ENCODE results near the gene RNF207.

DNA sequence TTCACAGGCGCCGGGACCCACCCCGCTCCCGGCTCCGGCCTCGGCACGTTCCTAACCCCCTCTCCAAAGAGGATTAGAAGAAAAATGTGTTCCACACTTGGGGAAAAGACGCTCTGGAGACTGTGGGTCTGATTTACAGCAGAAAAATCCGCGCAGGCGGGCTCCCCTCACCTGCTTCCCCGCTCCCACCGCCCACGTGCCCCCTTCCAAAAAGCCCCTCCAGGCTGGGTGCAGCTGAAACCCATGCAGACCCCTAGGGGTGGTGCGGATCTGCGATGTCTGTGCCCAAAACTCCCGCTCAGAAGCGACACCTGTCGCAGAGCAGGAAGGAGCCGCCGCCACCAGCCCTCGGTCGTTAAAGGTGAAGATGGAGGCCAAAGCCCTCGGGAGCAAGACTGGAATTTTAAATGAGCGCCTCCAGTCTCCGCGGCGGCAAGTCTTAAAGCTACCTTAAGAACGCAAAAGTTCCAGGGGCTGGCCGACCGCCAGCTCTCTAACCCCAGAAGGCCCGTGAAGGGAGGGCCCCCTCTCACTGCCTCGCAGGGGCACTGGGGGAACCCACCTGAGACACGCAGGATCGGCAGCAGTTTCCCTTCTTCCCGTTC, 25.1 kb upstream of the RNF207 start:
- TF ChIP-seq, protein P1, sequence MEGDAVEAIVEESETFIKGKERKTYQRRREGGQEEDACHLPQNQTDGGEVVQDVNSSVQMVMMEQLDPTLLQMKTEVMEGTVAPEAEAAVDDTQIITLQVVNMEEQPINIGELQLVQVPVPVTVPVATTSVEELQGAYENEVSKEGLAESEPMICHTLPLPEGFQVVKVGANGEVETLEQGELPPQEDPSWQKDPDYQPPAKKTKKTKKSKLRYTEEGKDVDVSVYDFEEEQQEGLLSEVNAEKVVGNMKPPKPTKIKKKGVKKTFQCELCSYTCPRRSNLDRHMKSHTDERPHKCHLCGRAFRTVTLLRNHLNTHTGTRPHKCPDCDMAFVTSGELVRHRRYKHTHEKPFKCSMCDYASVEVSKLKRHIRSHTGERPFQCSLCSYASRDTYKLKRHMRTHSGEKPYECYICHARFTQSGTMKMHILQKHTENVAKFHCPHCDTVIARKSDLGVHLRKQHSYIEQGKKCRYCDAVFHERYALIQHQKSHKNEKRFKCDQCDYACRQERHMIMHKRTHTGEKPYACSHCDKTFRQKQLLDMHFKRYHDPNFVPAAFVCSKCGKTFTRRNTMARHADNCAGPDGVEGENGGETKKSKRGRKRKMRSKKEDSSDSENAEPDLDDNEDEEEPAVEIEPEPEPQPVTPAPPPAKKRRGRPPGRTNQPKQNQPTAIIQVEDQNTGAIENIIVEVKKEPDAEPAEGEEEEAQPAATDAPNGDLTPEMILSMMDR (IDR thresholded peaks at IDR 0.05; ENCODE audit: insufficient read depth, low read length, poor library complexity, severe bottlenecking): no peak
- TF ChIP-seq EZH2phosphoT487 (conservative IDR thresholded peaks at IDR 0.05; ENCODE audit: low read length): no peak

All from SU-DHL-6 (cell line).